HEK293T (cell line): ENCODE measurements around the gene BCAM.

Experiments used
- ARNT ChIP-seq: fragments of 450-650 bp; IDR thresholded peaks from 2 replicates; pipeline ENCODE4 v1.6.1; 2017; ENCODE audit warnings: mild to moderate bottlenecking
- CTBP1 ChIP-seq: fragments of 450-650 bp; IDR thresholded peaks from 2 replicates; pipeline ENCODE4 v1.6.1; 2016; ENCODE audit warnings: borderline replicate concordance
- ELF4 ChIP-seq: fragments of 450-650 bp; IDR thresholded peaks from 2 replicates; pipeline ENCODE4 v1.6.1; 2017; ENCODE audit warnings: antibody characterized with exemption
- FOXK2 ChIP-seq: fragments of 450-650 bp; IDR thresholded peaks from 2 replicates; pipeline ENCODE4 v1.6.1; 2016; ENCODE audit warnings: mild to moderate bottlenecking
- FOXM1 ChIP-seq: fragments of 450-650 bp; IDR thresholded peaks from 2 replicates; pipeline ENCODE4 v1.6.1; 2017; ENCODE audit warnings: mild to moderate bottlenecking, borderline replicate concordance
- SUZ12 ChIP-seq: fragments of 450-650 bp; IDR thresholded peaks from 2 replicates; pipeline ENCODE4 v1.6.1; 2016; ENCODE audit warnings: mild to moderate bottlenecking
- ZNF384 ChIP-seq: fragments of 450-650 bp; IDR thresholded peaks from 2 replicates; pipeline ENCODE4 v1.6.1; 2016

- TF ChIP-seq ARNT (no peak), CTBP1 (no peak), FOXK2 (no peak), SUZ12 (no peak), FOXM1 (no peak), ZNF384 (no peak), ELF4 (no peak)
Measured at GRCh38 chr19:44807162-44807561, 1.7 kb upstream of the BCAM start.
